NCI-H1105 treated with DMSO at 0.1 percent for 48 hours (cell line): ENCODE results near the gene TICAM1.
"Not testable (repeated sequence)": the region's sequence is repeated elsewhere in the genome, so short reads cannot be mapped to it uniquely, and the experiment has no call there.

Experiments used
- DNase-seq: peaks from one replicate; lab custom pipeline; 2025; lab: John Stamatoyannopoulos, UW

Gene TICAM1

DNA sequence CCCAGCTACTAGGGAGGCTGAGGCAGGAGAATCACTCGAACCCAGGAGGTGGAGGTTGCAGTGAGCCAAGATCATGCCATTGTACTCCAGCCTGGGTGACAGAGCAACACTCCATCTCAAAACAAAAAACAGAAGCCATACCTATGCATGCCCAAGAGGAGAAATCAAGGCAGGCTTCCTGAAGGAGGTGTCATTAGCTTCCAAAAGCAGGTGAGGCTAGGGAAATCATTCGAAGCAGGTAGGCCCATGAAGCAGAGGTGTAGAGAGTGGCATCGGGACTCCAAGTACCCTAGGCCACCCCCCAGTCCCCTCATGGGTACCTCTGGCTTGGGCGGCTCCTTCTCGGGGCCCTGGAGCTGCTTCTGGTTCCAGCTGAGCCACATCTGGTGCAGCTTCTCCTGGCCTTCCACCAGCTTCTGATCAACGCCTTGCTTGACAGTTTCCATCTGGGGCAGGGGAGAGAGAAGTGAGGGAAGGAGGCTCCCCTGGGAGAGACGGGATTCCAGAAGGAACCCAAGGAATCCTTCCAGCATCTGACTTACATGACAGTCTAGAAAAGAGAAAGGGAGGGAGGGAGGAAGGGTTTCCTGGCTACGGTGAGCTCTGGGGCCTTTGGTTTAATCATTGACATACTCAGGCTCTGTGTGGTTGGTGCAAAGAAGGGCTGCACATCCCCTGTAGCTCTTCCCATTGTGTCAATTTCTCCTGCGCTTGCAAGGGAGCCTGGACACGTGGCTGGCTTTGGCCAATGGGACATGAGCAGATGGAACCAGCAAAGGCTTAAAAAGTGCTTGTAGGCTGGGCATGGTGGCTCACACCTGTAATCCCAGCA is 13.1 kb upstream of the TICAM1 start:
- no peak for DNase-seq

DNA sequence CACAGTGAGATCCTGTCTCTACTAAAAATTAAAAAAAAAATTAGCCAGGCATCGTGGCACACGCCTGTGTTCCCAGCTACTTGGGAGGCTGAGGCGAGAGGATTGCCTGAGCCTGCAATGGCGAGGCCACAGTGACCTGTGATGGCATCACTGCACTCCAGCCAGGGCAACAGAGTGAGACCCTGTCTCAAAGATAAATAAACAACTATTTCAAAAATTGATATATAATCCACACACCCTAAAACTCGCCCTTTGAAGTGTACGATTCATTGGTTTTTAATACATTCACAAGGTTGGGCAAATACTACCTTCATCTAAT is 12.1 kb upstream of the TICAM1 start:
- DNase-seq, result no peak

DNA sequence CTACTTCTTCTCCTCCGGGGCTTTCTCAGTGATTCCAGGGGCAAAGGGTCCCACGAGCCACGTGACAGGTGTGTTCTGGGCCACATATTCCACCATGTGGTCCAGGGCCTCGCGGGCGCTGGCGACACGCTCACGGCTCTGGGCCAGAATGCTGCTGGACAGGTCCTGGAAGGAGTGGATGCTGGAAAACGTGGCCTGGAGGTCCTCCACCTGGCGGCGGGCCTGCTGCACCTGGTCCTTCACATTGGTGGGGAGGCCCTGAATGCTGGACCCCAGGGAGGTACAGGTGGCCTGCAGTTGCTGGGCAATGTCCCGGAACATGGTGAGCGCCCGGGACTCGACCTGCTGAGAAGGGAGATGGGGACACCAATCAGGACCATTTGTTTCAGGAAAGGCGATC is 7.7 kb upstream of the TICAM1 start:
- DNase-seq, result no peak

DNA sequence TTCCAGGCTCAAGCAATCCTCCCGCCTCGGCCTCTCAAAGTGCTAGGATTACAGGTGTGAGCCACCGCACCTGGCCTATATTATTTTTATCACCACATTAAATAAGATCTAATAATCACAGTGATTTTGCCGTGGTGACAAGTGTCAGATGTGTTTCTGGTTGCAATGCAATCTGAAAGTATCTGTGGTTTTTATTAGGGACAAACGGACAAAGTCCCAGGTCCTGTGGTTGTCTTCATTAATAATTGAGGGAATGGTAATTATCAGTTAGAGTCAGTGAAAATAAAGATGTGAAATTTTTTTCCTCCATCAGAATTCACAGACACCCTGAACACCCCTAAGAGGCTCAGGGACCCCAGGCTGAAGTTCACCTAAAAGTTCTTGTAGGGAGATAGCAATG is 1.3 kb upstream of the TICAM1 start:
- DNase-seq, result no peak

DNA sequence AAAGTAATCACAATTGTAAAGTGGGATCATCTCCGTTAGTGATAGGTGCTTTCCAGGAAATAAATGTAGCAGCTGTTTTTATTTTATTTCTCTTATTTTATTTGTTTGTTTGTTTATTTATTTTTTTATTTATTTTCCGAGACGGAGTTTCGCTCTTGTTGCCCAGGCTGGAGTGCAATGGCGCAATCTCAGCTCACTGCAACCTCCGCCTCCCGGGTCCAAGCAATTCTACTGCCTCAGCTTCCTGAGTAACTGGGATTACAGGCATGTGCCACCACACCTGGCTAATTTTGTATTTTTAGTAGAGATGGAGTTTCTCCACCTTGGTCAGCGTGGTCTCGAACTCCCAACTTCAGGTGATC is 448 bp upstream of the TICAM1 start:
- DNase-seq, result not testable (repeated sequence)

DNA sequence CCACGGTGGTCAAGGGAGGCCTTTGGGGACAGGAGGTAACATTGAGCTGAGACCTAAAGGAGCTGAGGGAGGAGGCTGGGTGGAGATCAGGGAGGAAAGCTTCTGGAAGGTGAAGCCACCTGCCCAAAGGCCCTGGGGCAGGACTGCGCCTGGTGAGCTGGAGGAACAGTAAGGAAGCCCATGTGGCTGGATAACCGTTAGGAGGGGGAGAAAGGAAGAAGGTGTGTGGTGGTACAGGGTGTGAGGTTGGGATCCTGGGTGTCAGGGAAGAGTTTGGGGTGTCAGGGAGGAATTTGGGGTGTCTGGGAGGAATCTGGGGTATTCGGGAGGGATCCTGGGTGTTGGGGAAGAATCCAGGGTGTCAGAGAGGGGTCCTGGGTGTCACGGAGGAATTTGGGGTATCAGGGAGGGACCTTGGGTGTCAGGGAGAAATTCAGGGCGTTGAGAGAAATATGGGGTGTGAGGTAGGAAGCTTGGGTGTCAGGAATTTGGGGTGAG is 695 bp downstream of the TICAM1 start:
- no peak for DNase-seq

DNA sequence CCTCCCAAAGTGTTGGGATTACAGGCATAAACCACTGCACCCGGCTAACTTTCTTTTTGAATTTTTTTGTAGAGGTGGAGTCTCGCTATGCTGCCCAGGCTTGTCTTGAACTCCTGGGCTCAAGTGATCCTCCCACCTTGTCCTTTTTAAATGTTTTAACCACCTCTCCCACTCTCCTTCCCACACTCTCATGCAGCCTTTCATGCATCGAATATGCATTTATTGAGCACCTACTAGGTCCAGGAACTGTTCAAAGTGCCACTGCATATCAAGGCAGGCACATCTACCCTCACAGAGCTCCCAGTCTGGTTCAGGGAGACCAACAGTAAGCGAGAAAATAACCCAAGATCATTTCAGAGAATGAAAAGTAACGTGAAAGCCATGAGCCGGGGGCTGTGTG is 1.2 kb downstream of the TICAM1 start:
- no peak for DNase-seq

DNA sequence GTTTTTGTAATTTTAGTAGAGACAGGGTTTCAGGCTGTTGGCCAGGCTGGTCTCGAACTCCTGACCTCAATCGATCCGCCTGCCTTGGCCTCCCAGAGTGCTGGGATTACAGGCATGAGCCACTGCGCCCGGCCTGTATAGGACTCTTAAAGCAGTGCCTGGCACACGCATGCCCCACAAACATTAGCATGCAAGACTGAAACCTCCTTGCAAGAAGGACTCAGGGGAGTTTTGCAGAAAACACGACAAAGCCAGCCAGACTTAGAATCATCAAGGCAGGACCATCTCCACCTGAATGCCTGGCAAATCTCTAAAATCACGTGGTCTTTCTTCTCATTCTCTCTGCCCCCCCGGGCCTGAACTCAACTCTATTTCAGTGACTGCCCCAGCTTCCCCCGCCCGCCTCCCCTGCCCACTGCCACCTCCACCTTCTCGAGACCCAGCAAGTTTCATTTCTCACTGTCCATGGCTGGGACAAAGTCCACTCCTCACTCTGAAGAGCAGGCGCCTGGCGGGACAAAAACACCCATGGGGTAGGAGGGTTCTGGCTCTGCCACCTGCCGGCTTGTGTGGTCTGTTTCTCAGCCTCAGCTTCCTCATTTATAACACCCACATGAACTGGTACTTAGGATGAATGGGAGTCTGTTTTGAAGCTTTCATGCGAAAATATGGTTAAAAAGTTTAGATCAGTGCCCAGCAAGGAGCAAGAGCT is 2.4 kb downstream of the TICAM1 start:
- no peak for DNase-seq

DNA sequence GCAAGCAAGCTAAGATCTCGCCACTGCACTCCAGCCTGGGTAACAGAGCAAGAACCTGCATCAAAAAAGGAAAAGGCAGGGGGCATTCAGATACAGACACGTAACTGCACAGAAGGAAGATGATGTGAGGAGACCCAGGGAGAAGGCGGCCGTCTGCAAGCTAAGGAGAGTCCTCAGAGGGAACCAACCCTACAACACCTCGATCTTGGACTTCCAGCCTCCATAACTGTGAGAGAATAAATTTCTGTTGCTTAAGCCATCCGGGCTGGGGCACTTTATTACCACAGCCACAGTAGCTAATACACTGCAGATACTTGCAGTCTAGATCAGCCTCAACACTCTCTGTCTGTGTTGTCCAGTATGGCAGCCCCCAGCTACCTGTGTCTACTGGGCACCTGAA is 7.9 kb downstream of the TICAM1 start:
- no peak for DNase-seq

DNA sequence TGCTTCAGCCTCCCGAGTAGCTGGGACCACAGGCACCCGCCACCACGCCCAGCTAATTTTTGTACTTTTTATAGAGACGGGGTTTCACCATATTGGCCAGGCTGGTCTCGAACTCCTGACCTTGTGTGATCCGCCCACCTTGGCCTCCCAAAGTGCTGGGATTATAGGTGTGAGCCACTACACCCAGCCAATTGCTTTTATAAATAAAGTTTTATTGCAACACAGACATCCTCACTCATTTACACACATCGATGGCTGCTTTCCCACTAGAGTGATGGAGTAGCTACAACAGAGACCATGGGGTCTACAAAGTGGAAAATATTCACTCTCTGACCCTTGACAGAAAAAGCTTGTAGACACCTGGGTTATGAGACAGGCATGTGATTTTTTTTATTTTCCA is 9.2 kb downstream of the TICAM1 start:
- not testable (repeated sequence) for DNase-seq

DNA sequence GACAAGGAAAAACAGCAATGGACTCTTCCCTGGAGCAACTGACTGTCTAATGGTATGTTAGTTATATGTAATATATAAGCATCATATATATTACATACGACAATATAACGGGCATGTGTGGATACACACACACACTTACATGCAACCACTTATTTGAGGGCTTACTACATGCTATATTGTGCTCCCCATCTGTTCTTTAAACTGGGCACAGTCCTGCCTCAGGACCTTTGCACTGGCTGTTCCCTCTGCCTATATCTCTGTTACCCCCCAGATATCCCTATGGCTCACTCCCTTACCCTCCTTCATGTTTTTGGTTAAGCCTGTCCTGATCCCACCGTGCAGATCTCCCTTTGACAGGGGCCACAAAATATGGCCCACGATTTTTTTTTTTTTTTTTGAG is 10.2 kb downstream of the TICAM1 start:
- DNase-seq, result no peak

DNA sequence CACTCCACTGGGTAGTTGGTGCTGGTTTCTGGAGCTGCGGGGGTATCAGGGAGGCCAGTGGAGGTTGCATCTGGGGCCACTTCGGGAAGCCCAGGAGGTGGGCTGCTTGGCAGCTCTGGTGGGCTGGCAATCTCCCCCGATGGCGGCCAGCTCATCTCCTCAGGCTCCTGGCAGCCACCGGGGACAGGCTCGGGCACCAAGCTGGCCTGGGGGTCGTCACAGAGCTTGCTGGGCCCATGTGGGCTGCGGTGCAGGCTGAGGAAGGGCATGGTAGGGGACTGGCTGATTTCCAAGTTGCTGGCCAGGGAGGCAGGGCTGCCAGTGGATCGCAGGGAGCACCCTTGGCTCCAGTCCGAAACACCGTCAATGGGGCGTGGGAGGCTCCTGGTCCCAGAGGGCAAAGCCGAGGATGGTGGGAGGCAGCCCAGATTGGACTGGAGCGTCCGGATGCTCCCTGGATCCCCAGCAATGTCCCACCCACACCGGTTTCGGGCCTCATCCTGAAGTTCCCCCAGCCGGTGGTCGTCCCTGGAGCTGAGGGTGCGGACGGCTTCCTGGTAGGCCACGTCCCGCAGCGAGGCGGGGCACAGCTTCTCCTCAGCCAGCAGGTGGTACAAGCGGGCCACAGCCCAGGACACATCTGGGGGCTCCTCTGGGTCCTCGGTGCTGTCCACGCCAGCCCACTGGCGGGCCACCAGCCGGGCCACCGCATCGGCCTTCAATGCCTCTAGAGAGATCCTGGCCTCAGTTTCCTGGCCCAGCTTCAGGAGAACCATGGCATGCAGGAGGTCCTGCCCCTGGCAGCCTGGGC is 13.8 kb downstream of the TICAM1 start:
- no peak for DNase-seq

DNA sequence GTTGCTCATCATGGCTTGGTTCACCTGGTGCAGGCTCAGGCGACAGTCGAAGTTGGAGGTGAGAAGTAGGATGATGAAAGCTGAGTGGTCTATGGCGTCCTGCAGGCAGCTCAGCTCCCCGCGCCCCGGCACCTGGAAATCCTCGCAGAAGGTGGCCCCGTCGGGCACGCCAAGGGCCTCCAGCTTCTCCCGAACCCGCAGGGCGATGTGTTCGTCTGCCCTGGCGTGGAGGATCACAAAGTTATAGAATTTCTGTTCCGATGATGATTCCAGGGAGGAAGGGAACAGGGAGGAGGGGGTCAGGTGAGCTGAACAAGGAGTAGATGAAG is 14.6 kb downstream of the TICAM1 start:
- DNase-seq, result no peak

DNA sequence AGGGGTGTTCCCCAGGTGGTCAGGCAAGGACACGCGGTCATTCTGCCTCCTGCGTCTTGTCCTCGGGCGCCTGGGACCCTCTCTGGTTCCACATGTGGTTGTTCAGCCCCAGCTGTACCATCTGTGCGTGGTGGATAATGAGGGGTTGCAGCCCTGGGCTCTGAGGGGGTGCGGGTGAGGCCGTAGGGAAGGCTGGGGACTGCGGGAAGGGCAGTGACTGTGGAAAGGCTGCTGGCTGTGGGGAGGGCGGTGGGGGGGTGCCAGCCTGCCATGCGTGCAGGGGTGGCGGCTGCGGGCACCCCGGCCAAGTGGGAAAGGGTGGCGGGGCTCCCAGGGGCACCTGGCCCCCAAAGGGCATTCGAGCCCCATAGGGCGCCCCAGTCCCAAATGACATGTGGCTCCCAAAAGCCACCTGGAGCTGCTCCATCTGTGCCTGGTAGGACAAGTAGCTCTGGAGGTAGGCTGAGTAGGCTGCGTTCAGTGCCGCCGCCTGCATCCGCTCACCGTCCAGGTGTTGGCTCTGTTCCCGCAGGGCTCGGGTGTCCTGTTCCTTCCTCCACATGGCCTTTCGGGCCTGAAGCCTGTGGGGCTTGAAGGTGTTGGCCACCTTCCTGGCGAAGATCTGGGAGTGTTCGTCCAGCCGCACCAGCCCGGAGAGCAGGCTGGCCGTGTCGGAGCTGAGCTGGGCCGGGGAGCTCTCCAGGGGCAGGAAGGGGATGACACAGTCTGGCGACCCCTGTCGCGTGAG is 15.1 kb downstream of the TICAM1 start:
- DNase-seq, result no peak

DNA sequence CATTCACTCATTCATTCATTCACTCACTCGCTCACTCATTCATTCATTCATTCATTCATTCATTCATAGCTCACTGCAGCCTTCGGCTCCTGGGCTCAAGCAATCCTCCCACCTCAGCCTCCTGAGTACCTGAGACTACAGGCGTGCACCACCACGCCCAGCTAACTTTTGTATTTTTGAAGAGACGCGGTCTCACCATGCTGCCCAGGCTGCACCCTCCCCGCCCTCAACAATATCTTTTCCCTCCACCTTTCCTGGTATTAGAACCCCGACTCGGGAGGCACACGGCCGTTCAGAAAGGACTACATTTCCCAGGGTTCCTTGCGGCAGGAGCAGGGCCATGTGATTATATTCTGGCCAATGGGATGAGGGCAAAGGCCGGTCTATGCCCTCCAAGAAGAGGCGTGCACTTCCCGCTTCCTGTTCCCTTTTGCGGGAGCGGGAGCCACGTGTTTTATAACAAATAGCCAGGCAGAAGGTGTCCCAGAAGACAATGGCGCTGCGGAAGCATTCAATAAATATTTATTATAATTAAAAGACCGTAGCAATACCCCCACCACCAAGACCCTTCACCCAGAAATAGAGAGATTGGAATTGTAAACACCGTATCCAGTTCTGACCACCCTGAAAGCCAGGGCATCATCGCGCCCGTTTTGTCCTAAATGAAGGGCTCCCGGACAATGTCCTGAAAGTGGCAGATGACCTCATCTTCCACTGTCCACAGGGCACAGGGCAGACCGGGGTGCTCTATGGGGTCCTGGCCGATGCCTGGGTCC is 15.9 kb downstream of the TICAM1 start:
- peak; percentile 96 for DNase-seq

DNA sequence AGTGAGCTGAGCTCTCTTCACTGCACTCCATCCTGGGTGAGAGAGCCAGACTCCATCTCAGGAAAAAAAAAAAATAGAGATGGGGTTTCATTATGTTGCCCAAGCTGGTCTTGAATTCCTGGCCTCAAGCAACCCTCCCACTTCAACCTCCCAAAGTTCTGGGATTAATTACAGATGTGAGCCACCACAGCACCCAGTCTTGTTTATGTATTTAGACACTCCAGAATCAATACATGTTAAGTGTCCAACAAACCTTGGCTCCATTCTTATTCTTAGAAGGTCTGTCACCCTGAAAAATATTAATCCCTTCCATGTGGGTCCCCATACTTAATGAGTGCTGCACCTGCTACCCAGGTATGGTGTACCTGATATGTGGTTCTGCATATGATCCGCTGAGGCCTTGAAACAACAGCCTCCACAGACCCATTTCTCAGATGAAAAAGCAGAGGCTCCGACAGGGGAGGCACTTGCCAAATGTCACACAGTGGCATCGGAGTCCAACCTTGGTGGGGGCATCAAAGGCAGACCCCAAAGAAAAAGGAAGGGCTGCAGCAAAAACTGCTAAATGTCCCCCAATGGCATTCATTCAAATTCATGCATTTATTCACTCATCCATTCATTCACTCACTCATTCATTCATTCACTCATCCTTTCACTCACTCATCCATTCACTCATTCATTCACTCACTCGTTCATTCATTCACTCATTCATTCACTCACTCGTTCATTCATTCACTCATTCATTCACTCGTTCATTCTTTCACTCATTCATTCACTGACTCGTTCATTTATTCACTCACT is 16.7 kb downstream of the TICAM1 start:
- DNase-seq, result no peak

DNA sequence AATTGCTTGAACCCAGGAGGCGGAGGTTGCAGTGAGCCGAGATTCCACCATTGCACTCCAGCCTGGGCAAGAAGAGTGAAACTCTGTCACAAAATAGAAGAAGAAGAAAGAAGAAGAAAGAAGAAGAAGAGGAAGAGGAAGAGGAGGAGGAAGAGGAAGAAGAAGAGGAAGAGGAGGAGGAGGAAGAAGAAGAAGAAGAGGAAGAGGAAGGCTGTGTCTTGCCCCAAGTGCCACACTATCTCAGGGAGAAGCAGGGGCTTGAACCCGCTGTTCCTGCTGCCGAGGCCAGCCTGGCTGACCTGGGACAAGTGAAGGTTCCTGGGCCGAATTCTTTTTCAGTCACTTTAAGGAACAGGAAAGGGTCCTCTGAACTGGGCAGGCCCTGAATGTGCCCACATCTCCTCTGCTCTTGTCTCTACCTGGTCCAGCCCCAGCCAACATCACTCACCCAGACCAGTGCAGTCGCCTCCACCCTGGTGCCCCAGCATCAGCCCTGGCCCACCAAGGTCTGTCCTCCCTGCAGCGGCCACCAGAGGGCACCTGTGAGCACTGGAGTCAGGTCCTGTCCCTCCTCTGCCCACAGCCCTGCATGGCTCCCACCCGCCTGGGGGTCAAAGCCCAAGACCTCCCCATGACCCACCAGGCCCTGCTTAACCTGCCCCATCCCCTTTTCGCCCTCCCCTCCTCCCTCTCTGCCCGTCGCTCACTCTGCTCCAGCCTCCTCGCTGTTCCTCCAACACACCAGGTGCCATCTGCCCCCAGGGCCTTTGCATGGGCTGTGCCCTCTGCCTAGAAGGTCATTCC is 20.0 kb downstream of the TICAM1 start:
- DNase-seq, result peak; percentile 20

DNA sequence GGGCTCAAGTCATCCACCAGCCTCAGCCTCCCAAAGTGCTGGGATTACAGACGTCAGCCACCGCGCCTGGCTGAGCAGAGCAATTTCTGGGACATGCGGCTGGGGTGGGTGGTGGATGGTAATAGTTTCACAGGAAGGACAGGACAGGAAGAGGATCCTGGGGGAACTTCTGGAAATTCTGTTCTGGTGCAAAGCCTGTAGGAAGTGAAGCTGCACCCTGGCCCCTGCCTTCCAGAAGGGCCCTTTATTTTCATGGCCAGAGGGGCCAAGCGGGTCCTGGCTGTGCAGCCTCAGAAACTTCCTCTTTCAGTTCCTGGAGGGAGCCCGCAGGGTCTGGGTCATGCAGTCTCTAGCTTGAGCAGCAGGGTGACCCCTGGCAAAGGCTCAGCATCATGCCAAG is 24.3 kb downstream of the TICAM1 start:
- DNase-seq, result no peak

DNA sequence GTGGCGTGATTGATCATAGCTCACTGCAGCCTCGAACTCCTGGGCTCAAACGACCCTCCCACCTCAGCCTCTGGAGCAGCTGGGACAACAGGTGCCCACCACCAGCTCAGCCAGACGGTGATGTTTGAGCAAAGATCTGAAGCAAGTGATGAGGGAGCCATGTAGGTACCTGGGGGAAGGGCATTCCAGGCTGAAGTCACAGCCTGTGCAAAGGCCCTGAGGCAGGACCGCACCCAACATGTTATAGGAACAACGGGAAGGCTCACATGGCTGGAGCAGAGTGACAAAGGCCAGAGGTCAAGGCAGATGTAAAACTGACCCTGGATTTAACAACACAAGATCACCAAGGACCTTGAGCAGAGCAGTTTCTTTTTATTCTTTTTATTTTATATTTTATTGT is 25.1 kb downstream of the TICAM1 start:
- DNase-seq, result no peak

DNA sequence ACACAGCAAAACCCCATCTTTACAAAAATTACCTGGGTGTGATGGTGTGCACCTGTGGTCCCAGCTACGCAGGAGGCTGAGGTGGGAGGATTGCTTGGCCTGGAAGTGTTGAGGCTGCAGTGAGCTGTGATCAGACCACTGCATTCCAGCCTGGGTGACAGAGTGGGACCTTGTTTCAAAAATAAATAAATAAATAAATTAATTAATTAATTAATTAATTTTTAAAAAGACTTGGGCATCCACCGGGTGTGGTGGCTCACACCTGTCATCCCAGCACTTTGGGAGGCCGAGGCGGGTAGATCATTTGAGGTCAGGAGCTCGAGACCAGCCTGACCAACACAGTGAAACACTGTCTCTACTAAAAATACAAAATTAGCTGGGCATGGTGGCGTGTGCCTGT is 26.4 kb downstream of the TICAM1 start:
- not testable (repeated sequence) for DNase-seq
